WTC11 (cell line): ENCODE results near the gene ABR. TPM values are rescaled to one million over a fixed set of nuclear protein-coding genes. Genes with fewer than 3 reads are reported as not detected.

Experiments used
- ATAC-seq: fragments of 200-7000 bp; cut with Tn5 transposase; 2 replicates; pipeline ENCODE4 v1.10.0; 2021; ENCODE audit warnings: mild to moderate bottlenecking, moderate library complexity
- CTCF ChIA-PET: fragments of 300-600 bp; sonication (Branson Sonifier 250); formaldehyde crosslinking; loops from one replicate; lab custom pipeline; 2021; ENCODE audit warnings: antibody characterized with exemption; lab: Charles Lee
- POLR2A ChIA-PET: fragments of 350-600 bp; sonication (Branson Sonifier 250); formaldehyde crosslinking; loops from one replicate; lab custom pipeline; 2021; ENCODE audit warnings: antibody characterized with exemption; lab: Charles Lee
- DNase-seq: peaks from one replicate; pipeline ENCODE4 v3.0.0; 2021; ENCODE audit warnings: low spot score
- H3K27ac Mint-ChIP-seq: 2 replicates; pipeline ENCODE4 v1.8.0; 2021; ENCODE audit warnings: mixed read lengths
- H3K27me3 Mint-ChIP-seq: 2 replicates; pipeline ENCODE4 v1.8.0; 2021; ENCODE audit warnings: low read depth, mild to moderate bottlenecking, moderate library complexity, mixed read lengths
- H3K36me3 Mint-ChIP-seq: 2 replicates; pipeline ENCODE4 v1.8.0; 2021; ENCODE audit warnings: mixed read lengths
- H3K4me1 Mint-ChIP-seq: 2 replicates; pipeline ENCODE4 v1.8.0; 2022; ENCODE audit warnings: mixed read lengths
- H3K4me3 Mint-ChIP-seq: 2 replicates; pipeline ENCODE4 v1.8.0; 2021; ENCODE audit warnings: mild to moderate bottlenecking, moderate library complexity, mixed read lengths
- H3K9me3 Mint-ChIP-seq: 2 replicates; pipeline ENCODE4 v1.8.0; 2021; ENCODE audit warnings: mixed read lengths
- AFF4 ChIP-seq: sonication (generic); formaldehyde crosslinking; IDR thresholded peaks from 2 replicates; pipeline ENCODE4 v1.8.1; 2023; ENCODE audit warnings: mild to moderate bottlenecking, missing genetic modification reagents, borderline replicate concordance
- CTCF ChIP-seq: fragments of 200-600 bp; IDR thresholded peaks from 2 replicates; pipeline ENCODE4 v1.8.0; 2022; ENCODE audit warnings: antibody characterized with exemption
- E2F5 ChIP-seq: sonication (generic); formaldehyde crosslinking; IDR thresholded peaks from 2 replicates; pipeline ENCODE4 v1.8.1; 2022; ENCODE audit warnings: mild to moderate bottlenecking, moderate library complexity, missing genetic modification reagents
- ELF4 ChIP-seq: sonication (generic); formaldehyde crosslinking; IDR thresholded peaks from 2 replicates; pipeline ENCODE4 v1.8.1; 2022; ENCODE audit warnings: low read depth, mild to moderate bottlenecking, moderate library complexity, missing genetic modification reagents
- ESRRA ChIP-seq: sonication (generic); formaldehyde crosslinking; IDR thresholded peaks from 2 replicates; pipeline ENCODE4 v1.8.1; 2022; ENCODE audit warnings: mild to moderate bottlenecking, missing genetic modification reagents, borderline replicate concordance
- GRHL2 ChIP-seq: fragments of 250-450 bp; sonication (Bioruptor Pico); IDR thresholded peaks from 2 replicates; pipeline ENCODE4 v1.8.0; 2022; ENCODE audit warnings: mild to moderate bottlenecking, moderate library complexity; ENCODE audit not compliant: insufficient replicate concordance, severe bottlenecking
- HMGXB4 ChIP-seq: sonication (generic); formaldehyde crosslinking; IDR thresholded peaks from 2 replicates; pipeline ENCODE4 v1.8.1; 2023; ENCODE audit warnings: mild to moderate bottlenecking, moderate library complexity, missing genetic modification reagents
- MAX ChIP-seq: sonication (generic); formaldehyde crosslinking; IDR thresholded peaks from 2 replicates; pipeline ENCODE4 v1.8.0; 2022; ENCODE audit warnings: mild to moderate bottlenecking, missing genetic modification reagents
- MLX ChIP-seq: sonication (generic); formaldehyde crosslinking; IDR thresholded peaks from 2 replicates; pipeline ENCODE4 v1.8.1; 2023; ENCODE audit warnings: mild to moderate bottlenecking, missing genetic modification reagents, moderate library complexity
- MYBL2 ChIP-seq: sonication (generic); formaldehyde crosslinking; IDR thresholded peaks from 2 replicates; pipeline ENCODE4 v1.8.1; 2023; ENCODE audit warnings: mild to moderate bottlenecking, moderate library complexity, missing genetic modification reagents
- NFATC4 ChIP-seq: fragments of 250-450 bp; sonication (Bioruptor Pico); IDR thresholded peaks from 2 replicates; pipeline ENCODE4 v1.9.0; 2021; ENCODE audit warnings: mild to moderate bottlenecking
- NFE2L1 ChIP-seq: sonication (generic); formaldehyde crosslinking; IDR thresholded peaks from 2 replicates; pipeline ENCODE4 v1.8.1; 2023; ENCODE audit warnings: missing genetic modification reagents
- NFYB ChIP-seq: sonication (generic); formaldehyde crosslinking; conservative IDR thresholded peaks from 2 replicates; pipeline ENCODE4 v1.8.0; 2022; ENCODE audit warnings: low read depth, missing genetic modification reagents
- NR2C2 ChIP-seq: sonication (generic); formaldehyde crosslinking; IDR thresholded peaks from 2 replicates; pipeline ENCODE4 v1.8.0; 2022; ENCODE audit warnings: mild to moderate bottlenecking, missing genetic modification reagents
- OVOL2 ChIP-seq: fragments of 250-450 bp; sonication (Bioruptor Pico); IDR thresholded peaks from 2 replicates; pipeline ENCODE4 v1.9.0; 2021; ENCODE audit warnings: mild to moderate bottlenecking, borderline replicate concordance
- PRDM15 ChIP-seq: sonication (generic); formaldehyde crosslinking; IDR thresholded peaks from 2 replicates; pipeline ENCODE4 v1.8.0; 2022; ENCODE audit warnings: missing genetic modification reagents
- RORB ChIP-seq: fragments of 250-450 bp; sonication (Bioruptor Pico); IDR thresholded peaks from 2 replicates; pipeline ENCODE4 v1.9.0; 2021; ENCODE audit warnings: mild to moderate bottlenecking
- TEAD1 ChIP-seq: sonication (generic); formaldehyde crosslinking; IDR thresholded peaks from 2 replicates; pipeline ENCODE4 v1.8.0; 2022; ENCODE audit warnings: mild to moderate bottlenecking, missing genetic modification reagents
- ZNF138 ChIP-seq: sonication (generic); formaldehyde crosslinking; conservative IDR thresholded peaks from 2 replicates; pipeline ENCODE4 v1.8.1; 2022; ENCODE audit warnings: mild to moderate bottlenecking, moderate library complexity, missing genetic modification reagents
- ZNF423 ChIP-seq: fragments of 250-450 bp; sonication (Bioruptor Pico); IDR thresholded peaks from 2 replicates; pipeline ENCODE4 v2.1.2; 2022; ENCODE audit warnings: mild to moderate bottlenecking, moderate library complexity
- total RNA-seq: library from RNA; stranded (reverse); gene quantifications from 3 replicates; pipeline ENCODE4 v1.2.3, GENCODE V29; 2021

The ABR gene
- total RNA-seq, 1 experiment from 2014 or later = 38.0 TPM

- TF ChIP-seq CTCF (peak; percentile 92), ZNF138 (CRISPR knock-in tag) (no peak), ESRRA (CRISPR knock-in tag) (no peak), OVOL2 (CRISPR knock-in tag) (no peak), MAX (CRISPR knock-in tag) (peak; percentile 71), MYBL2 (CRISPR knock-in tag) (no peak), HMGXB4 (peak; percentile 53), E2F5 (CRISPR knock-in tag) (peak; percentile 54; the same call in 1 of the 2 replicates), RORB (CRISPR knock-in tag) (peak; percentile 59; the same call in 1 of the 2 replicates)
Observed at GRCh38 chr17:1186923-1187771, 7.4 kb upstream of the ABR start (continued).

- H3K36me3 Mint-ChIP-seq = no peaks in the 10 kb centered on the region
- no peak overlapping the region for H3K27ac Mint-ChIP-seq
- H3K27me3 Mint-ChIP-seq = peaks cover 33% of the 10 kb centered on the region
- CTCF ChIA-PET = interaction anchor here (0.5 to 3.8 kb wide), 15 partner anchors 7 to 306 kb away, joined by 3 to 99 read pairs (median 14); partner anchors contain the start of genes MYO1C and TIMM22
- DNase-seq (no peak), ATAC-seq (no peak)
- peak overlapping the region; percentile 30; the same call in 1 of the 2 replicates for H3K4me3 Mint-ChIP-seq
- peaks cover 22% of the 10 kb centered on the region for H3K4me1 Mint-ChIP-seq
- H3K9me3 Mint-ChIP-seq = no peaks in the 10 kb centered on the region
- POLR2A ChIA-PET = no interaction called here
- TF ChIP-seq MLX = no peak
- no peak for TF ChIP-seq NFE2L1
- no peak for TF ChIP-seq ZNF423 (CRISPR knock-in tag)
- TF ChIP-seq MAX (CRISPR knock-in tag) = no peak
- no peak for TF ChIP-seq GRHL2 (CRISPR knock-in tag)
- no peak for TF ChIP-seq NFATC4 (CRISPR knock-in tag)
- no peak for TF ChIP-seq TEAD1 (CRISPR knock-in tag)
- no peak for TF ChIP-seq PRDM15 (CRISPR knock-in tag)
- TF ChIP-seq ELF4 (CRISPR knock-in tag) = no peak
- no peak for TF ChIP-seq AFF4 (CRISPR knock-in tag)
- no peak for TF ChIP-seq NFYB
- TF ChIP-seq NR2C2 (CRISPR knock-in tag) = no peak
- no peak for TF ChIP-seq ESRRA (CRISPR knock-in tag)
Observed at GRCh38 chr17:1186214-1186820, 6.5 kb upstream of the ABR start.
